Muscle of back (tissue), 13 donors: ENCODE measurements around the gene OTULINL. TPM values are rescaled to one million over a fixed set of nuclear protein-coding genes. Genes with fewer than 3 reads are reported as not detected.
"Not testable (repeated sequence)": the region's sequence is repeated elsewhere in the genome, so short reads cannot be mapped to it uniquely, and the experiment has no call there.

Experiments used
- DNase-seq, 3 donors: peaks; one replicate each; pipeline versions ENCODE4 v3.0.0 to v3.0.0-alpha.2; 2013
- long read RNA-seq, 9 donors: transcript quantifications; one replicate each; lab custom pipeline, GENCODE V29; 2026
- polyA plus RNA-seq, 10 donors: library from polyadenylated mRNA; unstranded; fragments of 120-200 nt; gene quantifications; one replicate each; pipeline ENCODE4 v1.2.1, GENCODE V29; 2013; ENCODE audit not compliant: insufficient read length in 10 of 10

OTULINL gene
- polyA plus RNA-seq: 1 to 10 TPM; 4.0 to 7.3 (median 6.3) TPM
- long read RNA-seq, donor 1, partial matches to known transcripts: 1,383 of 1,384 reads
- long read RNA-seq, donor 1, other reads (novel, unspliced or antisense): 0 of 1,384 reads
- long read RNA-seq, donor 2, partial matches to known transcripts: 0 of 2 reads
- long read RNA-seq, donor 2, other reads (novel, unspliced or antisense): 0 of 2 reads
- long read RNA-seq, donor 3: 0 reads
- long read RNA-seq, donor 4, partial matches to known transcripts: 1,343 of 1,343 reads
- long read RNA-seq, donor 4, other reads (novel, unspliced or antisense): 0 of 1,343 reads
- long read RNA-seq, donor 5, transcript OTULINL-201 (8 exons, 3,597 nt): major isoform, 6 of 6 reads
- long read RNA-seq, donor 5, partial matches to known transcripts: 0 of 6 reads
- long read RNA-seq, donor 5, other reads (novel, unspliced or antisense): 0 of 6 reads
- long read RNA-seq, donor 6, partial matches to known transcripts: 2,234 of 2,243 reads
- long read RNA-seq, donor 6, other reads (novel, unspliced or antisense): 7 of 2,243 reads
- long read RNA-seq, donor 7, partial matches to known transcripts: 0 of 2 reads
- long read RNA-seq, donor 7, other reads (novel, unspliced or antisense): 0 of 2 reads
- long read RNA-seq, donor 8, partial matches to known transcripts: 0 of 1 reads
- long read RNA-seq, donor 8, other reads (novel, unspliced or antisense): 0 of 1 reads
- long read RNA-seq, donor 9, partial matches to known transcripts: 422 of 422 reads
- long read RNA-seq, donor 9, other reads (novel, unspliced or antisense): 0 of 422 reads

DNA sequence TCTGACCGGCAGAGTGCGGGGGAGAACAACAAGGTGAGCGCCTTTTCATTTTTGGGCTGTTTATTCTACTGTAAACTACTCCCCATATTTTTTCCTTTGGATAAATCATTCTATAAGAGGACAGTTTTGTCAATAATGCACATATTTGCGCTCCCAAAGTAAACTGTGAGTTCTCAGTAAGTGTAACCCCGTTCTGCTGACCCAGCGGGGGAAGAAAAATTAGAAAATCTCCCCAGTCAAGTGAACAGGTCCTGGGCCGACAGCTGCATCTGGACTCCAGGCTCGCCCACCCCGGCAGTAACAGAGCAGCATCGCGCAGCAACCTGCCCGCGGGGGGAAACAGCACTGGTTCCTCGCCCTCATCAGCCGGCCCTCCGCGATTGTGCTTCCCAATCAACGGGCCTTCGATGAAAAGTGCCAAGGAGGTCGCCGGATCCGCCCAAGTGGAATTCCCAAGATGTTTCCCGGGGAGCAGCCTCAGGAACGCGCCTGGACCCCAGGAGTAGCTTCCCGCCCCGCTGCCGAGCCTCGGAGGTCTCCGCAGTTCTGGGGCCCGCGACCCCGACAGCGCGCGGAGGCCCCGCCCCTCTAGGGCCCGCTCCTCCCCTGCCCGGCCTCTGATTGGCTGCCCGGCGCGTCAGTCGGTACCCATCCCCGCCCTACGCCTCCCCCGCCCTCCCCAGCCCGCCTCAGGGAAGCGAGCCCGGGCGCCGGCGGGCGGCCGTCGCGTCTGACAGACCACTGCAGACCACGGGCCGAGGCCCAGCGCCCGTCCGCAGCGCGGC is at the start of gene OTULINL:
OTULINL (plus strand) TSS at position 687 of the 785 bp plus-strand sequence. CDS start 103 bp downstream, outside the sequence.
- peak; percentile 72 to 93 (median 87) for DNase-seq

DNA sequence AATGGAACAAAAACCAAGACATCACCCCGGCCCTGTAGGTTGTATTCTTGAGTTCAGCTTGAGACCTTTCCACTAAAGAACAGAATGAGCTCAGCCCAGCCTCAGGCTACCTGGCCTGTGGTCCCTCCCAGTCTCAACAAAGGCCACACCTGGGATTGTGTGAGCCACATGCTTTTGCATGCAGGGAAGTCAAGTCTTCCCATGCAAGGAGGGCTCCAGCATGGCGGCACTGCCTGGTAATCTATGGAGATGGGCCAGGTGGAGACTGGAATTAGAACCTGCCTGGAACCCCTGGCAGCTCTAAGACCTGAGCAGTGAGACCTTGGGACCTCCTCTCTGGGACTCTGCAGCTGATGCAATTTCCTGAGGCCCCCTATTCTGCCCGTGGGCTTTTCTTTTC is 49.4 kb upstream of the OTULINL start:
- no peak for DNase-seq

DNA sequence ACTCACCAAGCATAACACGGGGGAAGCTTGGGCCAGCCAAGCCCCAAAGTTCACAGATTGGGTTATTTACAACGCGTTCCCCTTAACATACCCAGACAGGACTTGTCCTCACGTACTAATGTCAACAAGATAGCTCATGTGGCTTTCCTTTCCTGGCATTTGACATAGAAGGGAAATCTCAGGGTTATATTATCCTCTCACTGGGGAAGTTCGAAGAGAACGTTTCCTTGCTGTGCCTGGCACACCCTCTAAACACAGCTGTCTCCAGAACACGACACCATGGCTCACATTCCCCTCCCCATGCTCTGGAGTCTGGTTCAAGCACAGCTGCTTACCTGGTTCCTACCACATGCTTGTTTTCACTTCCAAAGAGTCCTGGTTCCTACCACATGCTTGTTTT is 46.8 kb upstream of the OTULINL start:
- DNase-seq: peak in 2 of 3 donors; percentile 30 to 51

DNA sequence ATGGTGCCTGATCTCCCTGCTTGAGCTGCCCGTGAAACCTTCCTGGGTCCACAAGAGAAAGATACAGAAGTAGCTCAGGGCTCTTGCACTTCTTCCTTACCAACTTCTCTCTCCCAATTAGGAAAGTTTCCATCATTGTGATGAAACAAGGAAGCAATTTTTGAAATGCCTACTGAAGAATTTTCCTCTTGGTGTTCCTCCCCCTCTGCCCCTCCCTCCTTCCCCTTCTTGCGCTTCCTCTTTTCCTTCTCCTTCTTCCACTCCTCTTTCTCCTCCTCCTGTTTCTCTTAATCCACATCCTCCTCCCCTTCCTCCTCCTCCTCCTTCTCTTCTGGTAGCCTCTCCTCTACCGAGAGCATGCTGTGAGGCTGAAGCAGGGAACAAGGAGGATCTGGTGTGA is 36.3 kb upstream of the OTULINL start:
- peak in 2 of 3 donors; percentile 12 to 41 for DNase-seq

DNA sequence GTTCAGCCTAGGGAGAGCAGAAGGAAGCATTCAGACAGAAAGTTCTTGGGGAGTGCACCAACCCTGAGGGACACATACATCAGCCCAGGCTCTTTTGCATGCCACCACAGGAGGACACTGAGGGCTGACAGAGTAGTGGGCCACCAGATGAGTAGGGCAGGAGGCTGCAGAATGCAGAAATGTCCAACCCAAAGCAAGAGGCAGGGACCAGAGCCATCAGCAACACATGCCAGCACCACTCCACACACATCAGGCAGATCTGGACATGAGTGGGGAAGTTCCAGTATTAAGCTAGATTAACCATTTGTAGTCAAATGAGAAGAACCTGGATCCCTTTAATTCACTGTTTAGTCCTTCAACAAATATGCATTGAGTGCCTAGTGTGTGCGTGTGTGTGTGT is 35.7 kb upstream of the OTULINL start:
- DNase-seq: no peak

DNA sequence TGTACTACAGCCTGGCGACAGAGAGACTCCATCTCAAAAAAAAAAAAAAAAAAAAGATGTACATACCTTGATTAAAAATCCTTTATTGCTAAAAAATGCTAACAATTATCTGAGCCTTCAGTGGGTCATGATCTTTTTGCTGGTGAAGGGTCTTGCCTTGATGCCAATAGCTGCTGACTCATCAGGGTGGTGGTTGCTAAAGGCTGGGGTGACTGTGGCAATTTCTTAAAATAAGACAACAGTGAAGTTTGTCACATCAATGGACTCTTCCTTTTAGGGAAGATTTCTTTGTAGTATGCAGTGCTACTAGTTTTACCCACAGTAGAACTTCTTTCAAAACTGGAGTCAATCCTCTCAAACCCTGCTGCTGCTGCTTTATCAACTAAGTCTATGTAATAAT is 33.9 kb upstream of the OTULINL start:
- no peak for DNase-seq

DNA sequence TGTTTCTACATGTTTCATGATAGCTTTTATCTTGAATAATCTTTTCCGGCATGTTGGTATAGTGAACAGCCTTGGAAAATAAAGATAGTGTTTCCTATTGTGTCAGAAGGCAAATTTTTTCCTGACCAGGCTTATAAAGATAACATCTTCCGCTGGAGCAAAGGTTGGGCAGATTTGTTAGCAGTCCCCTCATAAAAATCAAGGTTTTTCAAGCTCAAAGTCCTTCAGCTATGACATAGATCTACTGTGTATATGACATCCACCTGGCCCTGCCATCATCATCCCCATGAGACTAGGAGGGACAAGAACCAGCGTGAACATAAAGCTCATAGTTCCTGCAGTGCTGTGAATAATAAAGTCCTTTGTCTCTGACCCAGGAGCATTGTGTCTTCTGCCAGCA is 30.4 kb upstream of the OTULINL start:
- no peak for DNase-seq

DNA sequence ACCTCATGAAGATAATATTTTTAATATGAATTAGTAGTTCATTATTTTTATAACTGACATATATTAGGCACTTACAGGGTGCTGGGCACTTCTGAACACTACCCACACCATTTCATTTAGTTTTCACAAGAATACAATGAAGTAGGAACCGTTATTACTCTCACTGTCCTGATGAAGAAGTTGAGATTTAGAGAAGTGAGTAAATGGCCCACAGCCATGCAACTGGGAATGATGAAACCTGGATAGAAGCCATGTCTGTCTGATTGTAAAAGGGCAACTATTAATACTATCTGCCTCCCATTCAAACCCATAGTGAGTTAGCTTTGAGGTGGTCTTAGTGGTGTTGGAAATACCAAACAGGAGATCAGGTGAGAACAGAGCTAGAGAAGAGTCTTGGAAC is 29.6 kb upstream of the OTULINL start:
- no peak for DNase-seq

DNA sequence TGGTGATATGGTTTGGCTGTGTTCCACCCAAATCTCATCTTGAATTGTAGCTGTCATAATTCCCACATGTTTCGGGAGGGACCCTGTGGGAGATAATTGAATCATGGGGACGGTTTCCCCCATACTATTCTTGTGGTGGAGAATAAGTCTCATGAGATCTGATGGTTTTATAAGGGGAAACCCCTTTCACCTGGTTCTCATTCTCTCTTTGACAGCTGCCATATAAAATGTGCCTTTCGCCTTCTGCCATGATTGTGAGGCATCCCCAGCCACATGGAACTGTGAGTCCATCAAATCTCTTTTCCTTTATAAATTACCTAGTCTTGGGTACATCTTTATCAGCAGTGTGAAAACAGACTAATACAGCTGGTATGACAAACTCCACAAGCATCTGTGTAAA is 27.3 kb upstream of the OTULINL start:
- not testable (repeated sequence) for DNase-seq

DNA sequence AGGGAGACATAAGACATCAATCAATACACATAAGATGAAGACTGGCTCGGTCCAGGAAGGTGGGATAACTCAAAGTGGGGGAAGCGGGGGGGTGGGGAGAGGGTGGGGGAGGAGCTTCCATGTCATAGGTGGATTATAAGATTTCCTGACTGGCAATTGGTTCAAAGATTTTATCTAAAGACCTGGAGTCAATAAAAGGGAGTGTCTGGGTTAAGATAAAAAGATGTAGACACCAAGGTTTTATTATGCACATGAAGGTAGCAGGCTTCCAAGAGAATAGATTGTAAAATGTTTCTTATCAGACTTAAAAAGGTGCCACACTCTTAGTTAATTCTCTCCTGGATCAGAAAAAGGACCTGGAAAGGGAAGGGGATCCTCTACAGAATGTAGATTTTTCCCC is 25.6 kb upstream of the OTULINL start:
- no peak for DNase-seq

DNA sequence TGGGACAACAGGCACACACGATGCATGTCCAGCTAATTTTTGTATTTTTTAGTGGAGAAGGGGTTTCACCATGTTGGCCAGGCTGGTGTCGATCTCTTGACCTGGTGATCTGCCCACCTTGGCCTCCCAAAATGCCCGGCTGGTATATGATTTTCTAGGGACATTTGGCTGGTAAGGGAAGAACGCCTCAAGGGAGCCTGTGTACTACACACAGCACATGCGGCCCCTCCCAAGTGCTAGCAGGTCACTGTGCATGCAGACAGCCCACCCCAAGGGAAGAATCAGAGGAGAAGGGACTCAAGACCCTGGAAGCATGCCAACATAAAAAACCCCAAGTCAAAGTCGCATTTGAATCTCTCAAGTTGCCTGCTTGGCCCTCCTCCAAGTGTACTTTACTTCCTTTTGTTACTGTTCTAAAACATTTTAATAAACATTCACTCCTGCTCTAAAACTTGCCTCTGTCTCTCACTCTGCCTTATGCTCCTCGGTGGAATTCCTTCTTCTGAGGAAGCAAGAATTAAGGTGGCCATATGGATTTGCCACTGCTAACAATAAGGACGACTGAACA is 24.3 kb upstream of the OTULINL start:
- DNase-seq: no peak

DNA sequence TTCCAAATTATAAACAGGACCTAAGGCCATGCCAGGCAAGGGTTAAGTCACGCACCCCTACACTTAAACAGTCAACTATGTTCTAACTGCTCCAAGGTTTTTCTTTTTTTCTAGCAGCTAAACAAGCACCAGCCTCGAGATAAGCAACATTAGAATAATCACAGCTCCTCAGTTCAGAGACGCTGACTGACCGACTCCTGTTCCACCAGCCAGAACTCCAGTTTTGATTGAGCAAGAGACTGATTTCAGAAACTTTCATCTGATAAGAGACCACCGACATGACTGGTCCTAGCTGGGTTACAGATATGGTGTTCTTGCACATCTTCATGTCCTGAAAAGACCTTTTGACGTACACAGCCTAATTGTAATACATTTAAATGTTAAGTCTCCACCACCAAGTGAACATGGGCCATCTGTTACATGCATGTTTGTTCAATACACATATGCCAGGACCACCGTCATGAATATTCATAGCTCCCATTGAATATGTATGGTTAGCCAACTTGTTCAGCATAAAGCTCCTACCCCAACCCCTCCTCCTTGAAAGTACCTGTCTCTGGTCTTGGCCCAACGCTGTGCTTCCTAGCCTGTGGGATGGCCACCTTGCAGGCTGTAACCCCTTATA is 23.7 kb upstream of the OTULINL start:
- DNase-seq: no peak

DNA sequence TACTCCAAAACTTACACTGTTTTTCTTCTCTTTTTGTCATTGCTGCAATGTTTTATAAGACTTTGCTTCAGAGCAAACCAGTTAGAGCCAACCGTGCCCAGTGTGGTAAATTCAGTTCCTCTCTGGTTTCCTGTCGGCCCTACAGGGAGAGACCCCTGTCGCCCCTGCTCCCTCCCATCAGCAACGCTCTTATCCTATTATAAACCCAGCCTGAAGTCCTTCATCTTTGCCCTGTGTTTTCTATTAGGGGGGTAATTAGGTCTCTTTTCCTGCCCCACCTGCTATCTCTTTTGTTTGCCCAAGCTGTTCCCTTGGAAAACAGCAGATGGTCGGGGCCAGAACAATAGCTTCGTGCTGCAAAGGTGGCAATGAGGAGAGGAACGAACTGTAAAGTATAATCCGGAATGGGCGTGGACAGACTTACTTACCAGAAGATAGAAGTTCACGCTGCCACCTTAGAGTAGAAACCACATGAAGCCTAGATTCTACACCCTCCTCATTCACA is 21.4 kb upstream of the OTULINL start:
- DNase-seq: no peak

DNA sequence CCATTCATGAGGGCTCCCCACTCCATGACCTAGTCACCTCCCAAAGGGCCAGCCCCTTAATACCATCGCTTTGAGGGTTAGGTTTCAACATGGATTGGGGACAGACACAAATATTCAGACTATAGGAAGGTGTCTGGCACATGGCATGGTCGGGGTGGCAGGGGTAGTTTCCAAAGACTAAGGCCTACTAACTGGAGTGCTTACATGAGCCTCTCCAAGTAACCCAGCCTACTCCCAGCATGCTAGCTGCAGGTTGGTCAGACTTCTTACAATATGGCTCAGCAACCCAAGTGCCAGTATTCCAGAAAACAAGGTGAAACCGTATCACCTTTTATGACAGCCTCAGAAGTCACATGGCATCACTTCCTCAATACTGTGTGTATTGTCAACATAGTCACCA is 19.9 kb upstream of the OTULINL start:
- DNase-seq: no peak

DNA sequence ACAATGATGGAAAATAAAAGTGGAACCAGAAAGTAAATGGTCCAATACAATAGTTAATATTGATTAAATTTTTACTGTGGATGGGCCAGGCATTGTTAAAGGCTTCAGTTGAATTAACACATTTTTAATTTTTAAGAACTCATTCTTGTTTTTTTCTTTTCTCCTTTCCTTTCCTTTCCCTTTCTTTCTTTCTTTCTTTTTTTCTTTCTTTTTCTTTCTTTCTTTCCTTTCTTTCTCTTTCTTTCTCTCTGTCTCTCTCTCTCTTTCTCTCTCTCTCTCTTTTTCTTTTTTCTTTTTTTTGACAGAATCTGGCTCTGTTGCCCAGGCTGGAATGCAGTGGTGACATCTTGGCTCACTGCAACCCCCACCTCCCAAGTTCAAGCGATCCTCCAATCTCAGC is 13.3 kb upstream of the OTULINL start:
- no peak for DNase-seq

DNA sequence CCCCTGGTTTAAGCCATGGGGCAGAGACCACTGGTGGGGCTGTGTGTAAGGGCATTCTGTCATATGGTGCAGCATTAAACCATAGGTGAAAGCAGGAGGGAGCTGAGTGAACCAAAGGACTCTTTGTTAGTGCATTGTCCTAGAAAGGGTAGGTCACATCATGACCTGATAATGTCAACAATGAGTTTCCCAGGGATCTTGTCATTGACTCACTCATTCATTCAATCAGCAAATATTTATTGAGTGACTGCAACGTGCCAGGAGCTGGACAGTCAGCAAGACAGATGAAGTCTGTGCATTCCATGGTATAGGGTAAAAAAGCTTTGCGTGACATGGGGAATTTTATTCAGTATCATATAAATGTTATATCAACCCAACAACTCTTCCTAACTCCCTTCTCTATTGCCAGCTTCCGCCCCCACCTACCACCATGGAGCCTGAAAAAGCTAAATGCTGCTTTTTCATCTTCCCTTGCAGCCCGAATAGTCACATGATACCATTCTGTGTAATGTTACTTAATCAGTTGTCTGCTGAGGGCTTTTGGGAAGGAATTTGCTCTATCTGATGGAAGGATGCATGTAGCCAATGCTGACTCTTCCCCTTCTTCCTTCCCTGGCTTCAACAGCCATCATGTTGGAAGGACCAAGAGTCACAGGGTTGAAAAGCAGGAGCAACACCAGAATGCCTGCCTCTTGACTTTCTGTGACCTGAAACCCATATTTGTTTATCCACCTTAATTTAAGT is 11.5 kb upstream of the OTULINL start:
- DNase-seq: no peak

DNA sequence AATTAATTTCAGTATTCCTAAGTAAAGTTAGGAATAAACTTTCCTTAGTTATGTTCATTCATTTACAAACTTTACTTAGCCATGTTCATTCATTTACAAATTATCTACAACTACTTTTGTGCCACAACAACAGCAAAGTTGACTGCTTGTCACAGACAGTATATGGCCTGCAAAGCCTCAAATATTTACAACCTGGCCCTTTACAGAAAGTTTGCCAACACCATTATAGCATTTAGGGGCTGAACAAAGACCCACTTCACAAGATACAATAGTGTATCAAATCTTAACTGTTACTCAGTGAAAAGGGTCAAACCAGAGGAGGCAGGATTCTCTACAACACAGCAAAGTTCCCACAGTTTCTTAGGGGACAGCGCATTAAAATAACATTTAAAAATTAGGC is 9.7 kb upstream of the OTULINL start:
- DNase-seq: no peak

DNA sequence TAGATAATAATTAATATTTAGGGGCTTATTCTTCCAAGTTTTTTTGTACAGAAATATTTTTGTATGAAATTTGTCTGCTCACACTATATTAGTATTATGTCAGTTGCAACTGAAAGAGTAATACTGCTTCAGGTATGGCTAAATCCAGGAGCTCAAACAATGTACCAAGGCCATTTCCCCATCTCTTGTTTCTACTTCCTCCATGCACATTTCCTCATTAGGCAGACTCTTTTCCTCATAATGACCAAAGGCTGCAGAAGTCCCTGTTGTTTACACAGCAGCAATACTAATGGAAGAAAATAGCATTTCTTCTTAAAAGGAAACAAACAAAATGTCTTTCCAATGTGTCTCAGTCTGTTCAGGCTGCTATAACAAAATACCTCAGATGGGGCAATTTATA is 9.2 kb upstream of the OTULINL start:
- DNase-seq: no peak

DNA sequence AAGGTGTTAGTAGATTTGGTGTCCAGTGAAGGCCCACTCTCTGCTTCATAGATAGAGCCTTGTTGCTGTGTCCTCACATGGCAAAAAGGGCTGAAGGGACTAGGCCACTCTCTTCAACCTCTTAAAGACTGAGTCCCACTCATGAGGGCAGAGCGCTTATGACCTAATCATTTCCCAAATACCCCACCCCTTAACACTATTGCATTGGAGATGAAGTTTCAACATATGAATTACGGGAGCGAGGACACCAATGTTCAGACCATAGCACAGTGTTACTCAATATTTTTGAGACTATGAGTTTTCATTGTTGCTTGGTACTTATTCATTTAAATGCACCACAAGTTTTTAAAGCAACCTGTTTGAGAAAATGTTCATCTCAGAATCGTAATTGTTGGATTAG is 8.8 kb upstream of the OTULINL start:
- no peak for DNase-seq

DNA sequence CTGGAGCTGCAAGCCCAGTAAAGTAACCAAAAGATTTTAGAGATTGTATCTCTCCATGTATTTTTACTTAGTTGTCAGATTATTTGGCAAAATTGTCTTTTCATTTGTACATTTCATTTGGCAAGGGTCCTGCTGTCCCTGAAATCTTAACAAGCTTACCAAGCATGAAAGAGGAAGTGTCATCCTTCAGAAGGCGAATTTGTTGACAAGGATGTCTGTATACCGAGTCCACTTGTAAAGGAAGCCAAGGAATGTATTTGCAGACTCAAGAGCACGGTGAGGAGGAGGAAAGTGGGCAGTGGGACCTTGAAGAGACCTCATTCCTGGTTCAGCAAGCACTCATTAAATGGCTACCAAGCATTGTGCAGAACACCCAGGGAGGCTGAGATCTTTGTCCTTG is 7.5 kb upstream of the OTULINL start:
- no peak for DNase-seq
